ENCODE results near the gene STAB1. TPM values are rescaled to one million over a fixed set of nuclear protein-coding genes. Genes with fewer than 3 reads are reported as not detected.
A peak's percentile ranks its signal among the peaks of the same experiment; 100 is the strongest.

STAB1 gene
- polyA plus RNA-seq, 3 donors: 3.8 to 535 (median 15.8) TPM

DNA sequence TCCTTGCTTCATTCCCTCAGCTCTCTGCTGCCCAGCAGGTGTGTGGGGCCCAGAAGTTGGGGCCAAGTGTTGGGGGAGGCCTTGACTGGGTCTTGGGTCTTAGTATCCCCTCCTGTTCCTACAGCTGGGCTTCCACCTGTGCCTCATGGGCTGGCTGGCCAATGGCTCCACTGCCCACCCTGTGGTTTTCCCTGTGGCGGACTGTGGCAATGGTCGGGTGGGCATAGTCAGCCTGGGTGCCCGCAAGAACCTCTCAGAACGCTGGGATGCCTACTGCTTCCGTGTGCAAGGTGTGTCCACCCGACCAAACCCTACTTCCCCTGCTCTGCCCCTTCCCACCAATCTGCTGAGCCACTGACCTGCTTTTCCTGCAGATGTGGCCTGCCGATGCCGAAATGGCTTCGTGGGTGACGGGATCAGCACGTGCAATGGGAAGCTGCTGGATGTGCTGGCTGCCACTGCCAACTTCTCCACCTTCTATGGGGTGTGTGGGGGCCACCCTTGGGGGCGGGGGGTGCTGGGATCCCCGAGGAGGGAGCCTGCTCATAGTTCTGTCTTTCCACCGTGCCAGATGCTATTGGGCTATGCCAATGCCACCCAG lies 27.6 kb downstream of the STAB1 start:
- no peaks in the 10 kb centered on the region for H3K27me3 ChIP-seq (ENCODE audit: control insufficient read depth in 2 of 2, insufficient read depth in 2 of 2, low read length in 2 of 2)
- H3K36me3 ChIP-seq (replicated peaks in 1 of 2; ENCODE audit: control insufficient read depth in 1 of 2, insufficient read depth in 2 of 2, low read length in 2 of 2): peaks cover 82 to 97% of the 10 kb centered on the region in 2 donors
- H3K4me3 Mint-ChIP-seq: no peak overlapping the region
- no peak for DNase-seq
- H4K20me1 ChIP-seq (ENCODE audit: insufficient read depth, low read length): peaks cover 9% of the 10 kb centered on the region
- no peak overlapping the region for H3K4me3 ChIP-seq (replicated peaks in 1 of 3; ENCODE audit: low read depth in 2 of 3, low read length in 3 of 3)
- no peaks in the 10 kb centered on the region for H3K4me1 ChIP-seq (ENCODE audit: control insufficient read depth in 1 of 2, insufficient read depth in 2 of 2, low read length in 2 of 2)
- intact Hi-C loops (cut with micrococcal nuclease): no loop called here
- no peak overlapping the region for H3K27ac ChIP-seq (ENCODE audit: low read depth in 1 of 2, low read length in 2 of 2)
- H3K4me2 ChIP-seq (replicated peaks; ENCODE audit: extremely low read depth, low read length, poor library complexity, severe bottlenecking): no peak overlapping the region
- TF ChIP-seq, protein P1, sequence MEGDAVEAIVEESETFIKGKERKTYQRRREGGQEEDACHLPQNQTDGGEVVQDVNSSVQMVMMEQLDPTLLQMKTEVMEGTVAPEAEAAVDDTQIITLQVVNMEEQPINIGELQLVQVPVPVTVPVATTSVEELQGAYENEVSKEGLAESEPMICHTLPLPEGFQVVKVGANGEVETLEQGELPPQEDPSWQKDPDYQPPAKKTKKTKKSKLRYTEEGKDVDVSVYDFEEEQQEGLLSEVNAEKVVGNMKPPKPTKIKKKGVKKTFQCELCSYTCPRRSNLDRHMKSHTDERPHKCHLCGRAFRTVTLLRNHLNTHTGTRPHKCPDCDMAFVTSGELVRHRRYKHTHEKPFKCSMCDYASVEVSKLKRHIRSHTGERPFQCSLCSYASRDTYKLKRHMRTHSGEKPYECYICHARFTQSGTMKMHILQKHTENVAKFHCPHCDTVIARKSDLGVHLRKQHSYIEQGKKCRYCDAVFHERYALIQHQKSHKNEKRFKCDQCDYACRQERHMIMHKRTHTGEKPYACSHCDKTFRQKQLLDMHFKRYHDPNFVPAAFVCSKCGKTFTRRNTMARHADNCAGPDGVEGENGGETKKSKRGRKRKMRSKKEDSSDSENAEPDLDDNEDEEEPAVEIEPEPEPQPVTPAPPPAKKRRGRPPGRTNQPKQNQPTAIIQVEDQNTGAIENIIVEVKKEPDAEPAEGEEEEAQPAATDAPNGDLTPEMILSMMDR (IDR thresholded peaks at IDR 0.05): no peak
- H3K27me3 Mint-ChIP-seq (ENCODE audit: low read depth in 3 of 3): peaks cover under 1 to 4% (median 1%) of the 10 kb centered on the region in 3 donors
- no peaks in the 10 kb centered on the region for H3K4me1 Mint-ChIP-seq
- H3K9me3 Mint-ChIP-seq: no peaks in the 10 kb centered on the region
- H3K79me2 ChIP-seq (ENCODE audit: insufficient read depth, low read length): no peaks in the 10 kb centered on the region
- 91% methylated on average over 6 of the region's 14 CpGs for WGBS (ENCODE audit: insufficient coverage)
- no peak overlapping the region for H2AFZ ChIP-seq (ENCODE audit: insufficient read depth, low read depth, low read length, poor library complexity, severe bottlenecking)
- H3K9me3 ChIP-seq (replicated peaks in 1 of 2; ENCODE audit: control insufficient read depth in 1 of 2, insufficient read depth in 1 of 2, low read length in 2 of 2): no peaks in the 10 kb centered on the region
- peaks cover 70 to 90% of the 10 kb centered on the region in 2 donors for H3K36me3 Mint-ChIP-seq
- H3K9ac ChIP-seq (ENCODE audit: insufficient read depth, low read length, poor library complexity, severe bottlenecking): no peak overlapping the region
- peak overlapping the region in 1 of 7 donors; percentile 20 for H3K27ac Mint-ChIP-seq

DNA sequence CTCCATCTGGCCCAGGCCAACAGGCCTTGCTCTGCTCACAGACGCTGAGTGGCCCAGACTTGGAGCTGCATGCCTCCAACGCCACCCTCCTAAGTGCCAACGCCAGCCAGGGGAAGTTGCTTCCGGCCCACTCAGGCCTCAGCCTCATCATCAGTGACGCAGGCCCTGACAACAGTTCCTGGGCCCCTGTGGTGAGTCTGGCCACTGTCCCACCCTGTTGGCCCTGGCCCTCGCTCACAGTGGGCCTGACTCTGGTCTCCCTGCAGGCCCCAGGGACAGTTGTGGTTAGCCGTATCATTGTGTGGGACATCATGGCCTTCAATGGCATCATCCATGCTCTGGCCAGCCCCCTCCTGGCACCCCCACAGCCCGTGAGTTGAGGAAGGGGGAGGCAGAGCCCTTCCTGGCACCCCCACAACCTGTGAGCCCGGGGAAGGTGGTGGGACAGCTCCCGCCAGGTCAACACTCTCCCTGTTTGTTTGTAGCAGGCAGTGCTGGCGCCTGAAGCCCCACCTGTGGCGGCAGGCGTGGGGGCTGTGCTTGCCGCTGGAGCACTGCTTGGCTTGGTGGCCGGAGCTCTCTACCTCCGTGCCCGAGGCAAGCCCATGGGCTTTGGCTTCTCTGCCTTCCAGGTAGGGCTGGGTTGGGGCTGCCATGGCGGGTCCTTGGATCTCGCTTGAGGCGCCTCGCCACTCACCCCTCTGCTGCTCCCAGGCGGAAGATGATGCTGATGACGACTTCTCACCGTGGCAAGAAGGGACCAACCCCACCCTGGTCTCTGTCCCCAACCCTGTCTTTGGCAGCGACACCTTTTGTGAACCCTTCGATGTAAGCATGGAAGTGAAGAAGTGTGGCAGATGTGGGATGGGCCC lies 28.5 kb downstream of the STAB1 start:
- Histone ChIP-seq H3K4me2 (replicated peaks; ENCODE audit: extremely low read depth, low read length, poor library complexity, severe bottlenecking) (no peak overlapping the region), H3K79me2 (ENCODE audit: insufficient read depth, low read length) (no peaks in the 10 kb centered on the region), H3K36me3 (replicated peaks in 1 of 2; ENCODE audit: control insufficient read depth in 1 of 2, insufficient read depth in 2 of 2, low read length in 2 of 2) (peaks cover 78 to 93% of the 10 kb centered on the region in 2 donors), H4K20me1 (ENCODE audit: insufficient read depth, low read length) (peaks cover 9% of the 10 kb centered on the region), H3K9ac (ENCODE audit: insufficient read depth, low read length, poor library complexity, severe bottlenecking) (no peak overlapping the region), H3K27me3 (ENCODE audit: control insufficient read depth in 2 of 2, insufficient read depth in 2 of 2, low read length in 2 of 2) (no peaks in the 10 kb centered on the region), H3K4me1 (ENCODE audit: control insufficient read depth in 1 of 2, insufficient read depth in 2 of 2, low read length in 2 of 2) (no peaks in the 10 kb centered on the region), H3K4me3 (replicated peaks in 1 of 3; ENCODE audit: low read depth in 2 of 3, low read length in 3 of 3) (no peak overlapping the region), H3K27ac (ENCODE audit: low read depth in 1 of 2, low read length in 2 of 2) (no peak overlapping the region), H3K9me3 (replicated peaks in 1 of 2; ENCODE audit: control insufficient read depth in 1 of 2, insufficient read depth in 1 of 2, low read length in 2 of 2) (no peaks in the 10 kb centered on the region), H2AFZ (ENCODE audit: insufficient read depth, low read depth, low read length, poor library complexity, severe bottlenecking) (no peak overlapping the region)
- no peak for DNase-seq
- no peak overlapping the region for H3K4me3 Mint-ChIP-seq
- peak overlapping the region in 2 of 7 donors; percentile 4 to 10 for H3K27ac Mint-ChIP-seq
- peaks cover 66 to 85% of the 10 kb centered on the region in 2 donors for H3K36me3 Mint-ChIP-seq
- 90% methylated on average over 17 of the region's 26 CpGs for WGBS (ENCODE audit: insufficient coverage)
- peaks cover 1 to 4% (median 2%) of the 10 kb centered on the region in 3 donors for H3K27me3 Mint-ChIP-seq (ENCODE audit: low read depth in 3 of 3)
- no peaks in the 10 kb centered on the region for H3K4me1 Mint-ChIP-seq
- intact Hi-C loops (cut with micrococcal nuclease): no loop called here
- TF ChIP-seq, protein P1 (IDR thresholded peaks at IDR 0.05): no peak
- no peaks in the 10 kb centered on the region for H3K9me3 Mint-ChIP-seq

Measured in CD14-positive monocyte (primary cell).